Liver (tissue), 3 donors: ENCODE results near the gene MINAR1.

Experiments
- FOXA1 ChIP-seq: IDR thresholded peaks from 2 replicates; pipeline ENCODE4 v1.6.1; 2016; ENCODE audit warnings: antibody characterized with exemption
- SP1 ChIP-seq: IDR thresholded peaks from 2 replicates; pipeline ENCODE4 v1.6.1; 2018; ENCODE audit warnings: antibody characterized with exemption, mild to moderate bottlenecking
- TAF1 ChIP-seq: conservative IDR thresholded peaks from 2 replicates; pipeline ENCODE4 v1.6.1; 2016; ENCODE audit warnings: antibody characterized with exemption, mild to moderate bottlenecking
- TF ChIP-seq, protein P1 (sequence below): fragments of 150-350 bp; IDR thresholded peaks from 2 replicates; pipeline ENCODE4 v1.5.1; 2017; ENCODE audit warnings: improper control_type of control experiment, low read depth, low read length; ENCODE audit not compliant: missing input control
- TF ChIP-seq, protein P2 (sequence below): IDR thresholded peaks from 2 replicates; pipeline ENCODE4 v1.6.1; 2016; ENCODE audit warnings: antibody characterized with exemption, mild to moderate bottlenecking
- TF ChIP-seq, protein P3 (sequence below): IDR thresholded peaks from 2 replicates; pipeline ENCODE4 v1.6.1; 2016; ENCODE audit warnings: antibody characterized with exemption
- TF ChIP-seq, protein P4 (sequence below): IDR thresholded peaks from 2 replicates; pipeline ENCODE4 v1.6.1; 2016; ENCODE audit warnings: antibody characterized with exemption
- donor health status: healthy.
- donor health status: healthy.

DNA sequence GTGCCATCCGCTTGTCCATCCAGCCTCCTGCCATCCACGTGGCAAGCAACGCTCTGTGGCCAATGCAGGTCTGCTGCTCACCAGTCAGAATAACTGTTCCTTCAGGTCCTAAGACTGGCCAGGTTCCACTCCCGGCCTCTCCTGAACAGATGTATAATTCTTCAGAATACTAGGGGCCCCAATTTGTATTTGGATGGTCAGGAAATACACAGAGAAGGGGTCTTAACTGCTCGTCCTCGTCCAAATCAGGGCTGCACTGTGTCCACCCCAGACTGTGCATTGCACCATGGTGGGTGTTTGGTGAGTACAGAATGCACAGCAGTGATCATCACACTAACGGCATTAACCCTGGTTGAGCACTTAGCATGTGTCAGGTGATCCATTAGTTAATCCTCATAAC is 46.0 kb downstream of the MINAR1 start:
- TF ChIP-seq, protein P1, sequence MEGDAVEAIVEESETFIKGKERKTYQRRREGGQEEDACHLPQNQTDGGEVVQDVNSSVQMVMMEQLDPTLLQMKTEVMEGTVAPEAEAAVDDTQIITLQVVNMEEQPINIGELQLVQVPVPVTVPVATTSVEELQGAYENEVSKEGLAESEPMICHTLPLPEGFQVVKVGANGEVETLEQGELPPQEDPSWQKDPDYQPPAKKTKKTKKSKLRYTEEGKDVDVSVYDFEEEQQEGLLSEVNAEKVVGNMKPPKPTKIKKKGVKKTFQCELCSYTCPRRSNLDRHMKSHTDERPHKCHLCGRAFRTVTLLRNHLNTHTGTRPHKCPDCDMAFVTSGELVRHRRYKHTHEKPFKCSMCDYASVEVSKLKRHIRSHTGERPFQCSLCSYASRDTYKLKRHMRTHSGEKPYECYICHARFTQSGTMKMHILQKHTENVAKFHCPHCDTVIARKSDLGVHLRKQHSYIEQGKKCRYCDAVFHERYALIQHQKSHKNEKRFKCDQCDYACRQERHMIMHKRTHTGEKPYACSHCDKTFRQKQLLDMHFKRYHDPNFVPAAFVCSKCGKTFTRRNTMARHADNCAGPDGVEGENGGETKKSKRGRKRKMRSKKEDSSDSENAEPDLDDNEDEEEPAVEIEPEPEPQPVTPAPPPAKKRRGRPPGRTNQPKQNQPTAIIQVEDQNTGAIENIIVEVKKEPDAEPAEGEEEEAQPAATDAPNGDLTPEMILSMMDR, result no peak
- TF ChIP-seq SP1, result no peak
- TF ChIP-seq, protein P2, sequence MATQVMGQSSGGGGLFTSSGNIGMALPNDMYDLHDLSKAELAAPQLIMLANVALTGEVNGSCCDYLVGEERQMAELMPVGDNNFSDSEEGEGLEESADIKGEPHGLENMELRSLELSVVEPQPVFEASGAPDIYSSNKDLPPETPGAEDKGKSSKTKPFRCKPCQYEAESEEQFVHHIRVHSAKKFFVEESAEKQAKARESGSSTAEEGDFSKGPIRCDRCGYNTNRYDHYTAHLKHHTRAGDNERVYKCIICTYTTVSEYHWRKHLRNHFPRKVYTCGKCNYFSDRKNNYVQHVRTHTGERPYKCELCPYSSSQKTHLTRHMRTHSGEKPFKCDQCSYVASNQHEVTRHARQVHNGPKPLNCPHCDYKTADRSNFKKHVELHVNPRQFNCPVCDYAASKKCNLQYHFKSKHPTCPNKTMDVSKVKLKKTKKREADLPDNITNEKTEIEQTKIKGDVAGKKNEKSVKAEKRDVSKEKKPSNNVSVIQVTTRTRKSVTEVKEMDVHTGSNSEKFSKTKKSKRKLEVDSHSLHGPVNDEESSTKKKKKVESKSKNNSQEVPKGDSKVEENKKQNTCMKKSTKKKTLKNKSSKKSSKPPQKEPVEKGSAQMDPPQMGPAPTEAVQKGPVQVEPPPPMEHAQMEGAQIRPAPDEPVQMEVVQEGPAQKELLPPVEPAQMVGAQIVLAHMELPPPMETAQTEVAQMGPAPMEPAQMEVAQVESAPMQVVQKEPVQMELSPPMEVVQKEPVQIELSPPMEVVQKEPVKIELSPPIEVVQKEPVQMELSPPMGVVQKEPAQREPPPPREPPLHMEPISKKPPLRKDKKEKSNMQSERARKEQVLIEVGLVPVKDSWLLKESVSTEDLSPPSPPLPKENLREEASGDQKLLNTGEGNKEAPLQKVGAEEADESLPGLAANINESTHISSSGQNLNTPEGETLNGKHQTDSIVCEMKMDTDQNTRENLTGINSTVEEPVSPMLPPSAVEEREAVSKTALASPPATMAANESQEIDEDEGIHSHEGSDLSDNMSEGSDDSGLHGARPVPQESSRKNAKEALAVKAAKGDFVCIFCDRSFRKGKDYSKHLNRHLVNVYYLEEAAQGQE, result no peak
- TF ChIP-seq, protein P3, sequence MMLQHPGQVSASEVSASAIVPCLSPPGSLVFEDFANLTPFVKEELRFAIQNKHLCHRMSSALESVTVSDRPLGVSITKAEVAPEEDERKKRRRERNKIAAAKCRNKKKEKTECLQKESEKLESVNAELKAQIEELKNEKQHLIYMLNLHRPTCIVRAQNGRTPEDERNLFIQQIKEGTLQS, result no peak
- TF ChIP-seq TAF1, result no peak
- no peak for TF ChIP-seq FOXA1
- TF ChIP-seq, protein P4, sequence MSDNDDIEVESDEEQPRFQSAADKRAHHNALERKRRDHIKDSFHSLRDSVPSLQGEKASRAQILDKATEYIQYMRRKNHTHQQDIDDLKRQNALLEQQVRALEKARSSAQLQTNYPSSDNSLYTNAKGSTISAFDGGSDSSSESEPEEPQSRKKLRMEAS, result no peak
